Gastroesophageal sphincter (tissue), 3 donors: ENCODE results near the gene CXCL1.

Experiments used
- EP300 ChIP-seq: sonication (generic); formaldehyde crosslinking; IDR thresholded peaks from one replicate; pipeline ENCODE4 v1.6.1; 2017; ENCODE audit warnings: antibody characterized with exemption, mild to moderate bottlenecking
- POLR2A ChIP-seq, 2 donors: fragments of 450-650 bp; IDR thresholded peaks; one replicate each; pipeline ENCODE4 v1.6.1; 2017; ENCODE audit warnings: antibody characterized with exemption in 2 of 2, mild to moderate bottlenecking in 2 of 2, moderate library complexity in 1 of 2
- POLR2AphosphoS5 ChIP-seq: sonication (generic); formaldehyde crosslinking; IDR thresholded peaks from one replicate; pipeline ENCODE4 v1.6.1; 2017; ENCODE audit warnings: antibody characterized with exemption
- TF ChIP-seq, protein P1 (sequence below), 4 experiments: fragments of 200-600 bp in 2 of 4; fragments of 450-650 bp in 2 of 4; sonication (generic) in 1 of 4; IDR thresholded peaks; one replicate each; pipeline ENCODE4 v1.5.1; 2017 to 2019; ENCODE audit warnings: antibody characterized with exemption in 4 of 4, mild to moderate bottlenecking in 2 of 4, moderate library complexity in 2 of 4

DNA sequence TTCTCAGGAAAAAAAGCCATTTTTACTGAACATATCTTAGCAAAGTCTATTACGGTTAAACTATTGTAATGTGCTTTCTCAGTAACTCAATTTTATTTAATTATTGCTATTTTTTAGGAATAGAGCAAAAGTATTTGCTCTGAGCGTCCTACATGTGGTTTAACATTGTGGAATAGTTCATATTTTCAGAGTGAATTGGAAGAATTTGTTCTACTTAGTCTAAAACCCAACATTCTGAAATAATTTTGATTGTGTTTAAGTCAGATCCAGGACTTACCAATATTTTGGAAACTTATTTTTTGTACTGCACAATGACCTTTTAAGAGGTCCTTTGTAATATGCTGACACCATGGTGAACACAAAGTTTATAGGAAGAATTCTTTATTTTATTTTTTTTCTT is 27.2 kb downstream of the CXCL1 start:
- TF ChIP-seq, protein P1, sequence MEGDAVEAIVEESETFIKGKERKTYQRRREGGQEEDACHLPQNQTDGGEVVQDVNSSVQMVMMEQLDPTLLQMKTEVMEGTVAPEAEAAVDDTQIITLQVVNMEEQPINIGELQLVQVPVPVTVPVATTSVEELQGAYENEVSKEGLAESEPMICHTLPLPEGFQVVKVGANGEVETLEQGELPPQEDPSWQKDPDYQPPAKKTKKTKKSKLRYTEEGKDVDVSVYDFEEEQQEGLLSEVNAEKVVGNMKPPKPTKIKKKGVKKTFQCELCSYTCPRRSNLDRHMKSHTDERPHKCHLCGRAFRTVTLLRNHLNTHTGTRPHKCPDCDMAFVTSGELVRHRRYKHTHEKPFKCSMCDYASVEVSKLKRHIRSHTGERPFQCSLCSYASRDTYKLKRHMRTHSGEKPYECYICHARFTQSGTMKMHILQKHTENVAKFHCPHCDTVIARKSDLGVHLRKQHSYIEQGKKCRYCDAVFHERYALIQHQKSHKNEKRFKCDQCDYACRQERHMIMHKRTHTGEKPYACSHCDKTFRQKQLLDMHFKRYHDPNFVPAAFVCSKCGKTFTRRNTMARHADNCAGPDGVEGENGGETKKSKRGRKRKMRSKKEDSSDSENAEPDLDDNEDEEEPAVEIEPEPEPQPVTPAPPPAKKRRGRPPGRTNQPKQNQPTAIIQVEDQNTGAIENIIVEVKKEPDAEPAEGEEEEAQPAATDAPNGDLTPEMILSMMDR (IDR thresholded peaks at IDR 0.05) = no peak
- no peak for TF ChIP-seq EP300
- no peak for TF ChIP-seq POLR2AphosphoS5
- no peak for TF ChIP-seq POLR2A (IDR thresholded peaks at IDR 0.05)
